HepG2 (cell line): ENCODE measurements around the gene LZTR1. TPM values are rescaled to one million over a fixed set of nuclear protein-coding genes. Genes with fewer than 3 reads are reported as not detected.

Source experiments
- BRD4 ChIP-seq: sonication (generic); formaldehyde crosslinking; IDR thresholded peaks from 2 replicates; pipeline ENCODE4 v1.4.0; 2020; ENCODE audit warnings: missing genetic modification reagents
- CREM ChIP-seq, 2 experiments: sonication (generic) in 1 of 2; formaldehyde crosslinking in 1 of 2; IDR thresholded peaks; 2 replicates each; pipeline versions ENCODE4 v1.4.0 to v1.6.1; 2016 to 2020; ENCODE audit warnings: antibody characterized with exemption in 1 of 2, mild to moderate bottlenecking in 1 of 2, missing genetic modification reagents in 1 of 2
- MYNN ChIP-seq: sonication (generic); formaldehyde crosslinking; IDR thresholded peaks from 2 replicates; pipeline ENCODE4 v1.4.0; 2020; ENCODE audit warnings: mild to moderate bottlenecking, low read depth, missing genetic modification reagents
- NFATC3 ChIP-seq: sonication (generic); formaldehyde crosslinking; IDR thresholded peaks from 2 replicates; pipeline ENCODE4 v1.5.1; 2020; ENCODE audit warnings: mild to moderate bottlenecking, missing genetic modification reagents
- TARDBP ChIP-seq: sonication (generic); formaldehyde crosslinking; IDR thresholded peaks from 2 replicates; pipeline ENCODE4 v1.8.0; 2022; ENCODE audit warnings: mild to moderate bottlenecking, missing genetic modification reagents
- ZNF329 ChIP-seq: sonication (generic); formaldehyde crosslinking; IDR thresholded peaks from 2 replicates; pipeline ENCODE4 v1.9.0; 2021; ENCODE audit warnings: low read depth, mild to moderate bottlenecking, missing genetic modification reagents
- ZNF737 ChIP-seq: sonication (generic); formaldehyde crosslinking; IDR thresholded peaks from 2 replicates; pipeline ENCODE4 v1.5.0; 2020; ENCODE audit warnings: missing genetic modification reagents, mild to moderate bottlenecking, borderline replicate concordance
- ZNF792 ChIP-seq: IDR thresholded peaks from 2 replicates; pipeline ENCODE4 v1.6.1; 2016
- polyA plus RNA-seq, 8 experiments: library from polyadenylated mRNA; depleted of rRNA in 3 of 8; stranded (reverse) in 7 of 8; unstranded in 1 of 8; fragments of >200 nt; fragmentation: Illumina TruSeq in 4 of 8; extraction: Trizol in 4 of 8; gene quantifications; 2 replicates each; pipeline versions ENCODE4 v1.2.1 to v1.2.3, GENCODE V29; 2011 to 2016; ENCODE audit warnings: low read depth in 4 of 8, missing spikeins in 1 of 8, mixed read lengths in 1 of 8; ENCODE audit not compliant: insufficient read depth in 1 of 8
- total RNA-seq, 5 experiments: library from RNA; depleted of rRNA; stranded (reverse); fragments of >200 nt; fragmentation: Illumina TruSeq; extraction: Trizol; gene quantifications; 2 replicates each; pipeline ENCODE4 v1.2.3, GENCODE V29; 2016; ENCODE audit warnings: low read depth in 1 of 5
- TF ChIP-seq, protein P1 (sequence below), 2 experiments: sonication (generic) in 1 of 2; formaldehyde crosslinking in 1 of 2; IDR thresholded peaks; 2 replicates each; pipeline versions ENCODE4 v1.4.0 to v1.6.1; 2016 to 2020; ENCODE audit warnings: borderline replicate concordance in 1 of 2, low read depth in 1 of 2, mild to moderate bottlenecking in 1 of 2, missing genetic modification reagents in 1 of 2
- TF ChIP-seq, protein P2 (sequence below): sonication (generic); formaldehyde crosslinking; IDR thresholded peaks from 2 replicates; pipeline ENCODE4 v1.4.0; 2020; ENCODE audit warnings: missing genetic modification reagents
- TF ChIP-seq, protein P3 (sequence below): sonication (generic); formaldehyde crosslinking; IDR thresholded peaks from 2 replicates; pipeline ENCODE4 v1.5.1; 2020; ENCODE audit warnings: mild to moderate bottlenecking, missing genetic modification reagents
- TF ChIP-seq, protein P4 (sequence below): sonication (generic); formaldehyde crosslinking; IDR thresholded peaks from 2 replicates; pipeline ENCODE4 v1.4.0; 2020; ENCODE audit warnings: mild to moderate bottlenecking, missing genetic modification reagents
- TF ChIP-seq, protein P5 (sequence below): sonication (generic); formaldehyde crosslinking; IDR thresholded peaks from 2 replicates; pipeline ENCODE4 v1.4.0; 2020; ENCODE audit warnings: low read depth, mild to moderate bottlenecking, missing genetic modification reagents
- TF ChIP-seq, protein P6 (sequence below): sonication (generic); formaldehyde crosslinking; IDR thresholded peaks from 2 replicates; pipeline ENCODE4 v1.5.0; 2020; ENCODE audit warnings: missing genetic modification reagents, mild to moderate bottlenecking, borderline replicate concordance
- TF ChIP-seq, protein P7 (sequence below): IDR thresholded peaks from 2 replicates; pipeline ENCODE4 v1.6.1; 2016; ENCODE audit warnings: mild to moderate bottlenecking, missing biosample characterization, missing genetic modification reagents

Gene LZTR1
- total and polyA plus RNA-seq, 2 of the 13 experiments (the other 11 are each of a cell fraction or from before 2014, with no cell fraction given): 21.8 to 22.4 TPM

DNA sequence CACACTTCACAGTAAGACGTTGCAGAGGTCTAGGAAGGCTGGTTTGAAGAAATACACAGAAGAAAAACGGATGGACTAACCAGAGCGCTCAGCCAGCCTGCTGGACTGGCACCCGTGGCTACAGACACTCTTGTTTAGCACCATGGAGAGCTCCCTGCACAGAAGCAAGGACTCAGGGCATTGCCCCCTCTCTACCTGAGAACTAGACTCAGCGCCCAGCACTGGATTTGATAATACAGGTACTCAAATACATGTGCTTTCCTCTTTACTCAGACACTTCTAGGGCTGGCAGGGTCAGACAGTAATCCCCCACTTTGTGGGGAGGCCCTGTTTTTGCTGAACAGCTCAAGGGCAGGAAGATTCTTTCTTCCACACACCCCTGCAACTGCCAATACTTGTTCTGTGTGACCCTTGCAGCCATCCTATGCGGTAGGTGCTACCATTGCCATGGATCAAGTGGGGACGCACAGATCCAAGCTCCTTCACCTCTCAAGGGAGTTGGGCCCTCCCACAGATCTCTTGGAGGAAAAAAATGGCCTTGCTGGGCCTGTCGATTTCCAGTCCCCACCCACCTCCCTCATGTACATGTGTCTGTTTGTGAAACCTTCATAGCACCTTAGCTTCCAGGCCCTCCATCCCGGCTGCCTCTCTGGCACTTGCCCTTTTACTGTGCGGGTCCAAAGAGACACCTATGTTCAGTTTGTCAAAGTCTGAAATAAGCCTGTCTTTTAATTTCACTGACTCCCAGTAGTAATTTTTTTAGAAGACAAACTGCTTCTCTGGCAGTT, 27.7 kb downstream of the LZTR1 start (continued):
- TF ChIP-seq, protein P1, sequence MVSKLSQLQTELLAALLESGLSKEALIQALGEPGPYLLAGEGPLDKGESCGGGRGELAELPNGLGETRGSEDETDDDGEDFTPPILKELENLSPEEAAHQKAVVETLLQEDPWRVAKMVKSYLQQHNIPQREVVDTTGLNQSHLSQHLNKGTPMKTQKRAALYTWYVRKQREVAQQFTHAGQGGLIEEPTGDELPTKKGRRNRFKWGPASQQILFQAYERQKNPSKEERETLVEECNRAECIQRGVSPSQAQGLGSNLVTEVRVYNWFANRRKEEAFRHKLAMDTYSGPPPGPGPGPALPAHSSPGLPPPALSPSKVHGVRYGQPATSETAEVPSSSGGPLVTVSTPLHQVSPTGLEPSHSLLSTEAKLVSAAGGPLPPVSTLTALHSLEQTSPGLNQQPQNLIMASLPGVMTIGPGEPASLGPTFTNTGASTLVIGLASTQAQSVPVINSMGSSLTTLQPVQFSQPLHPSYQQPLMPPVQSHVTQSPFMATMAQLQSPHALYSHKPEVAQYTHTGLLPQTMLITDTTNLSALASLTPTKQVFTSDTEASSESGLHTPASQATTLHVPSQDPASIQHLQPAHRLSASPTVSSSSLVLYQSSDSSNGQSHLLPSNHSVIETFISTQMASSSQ (IDR thresholded peaks at IDR 0.05; ENCODE audit: low read depth): no peak
- TF ChIP-seq, protein P1 (CRISPR knock-in tag; IDR thresholded peaks at IDR 0.05; ENCODE audit: borderline replicate concordance): no peak
- TF ChIP-seq, protein P2, sequence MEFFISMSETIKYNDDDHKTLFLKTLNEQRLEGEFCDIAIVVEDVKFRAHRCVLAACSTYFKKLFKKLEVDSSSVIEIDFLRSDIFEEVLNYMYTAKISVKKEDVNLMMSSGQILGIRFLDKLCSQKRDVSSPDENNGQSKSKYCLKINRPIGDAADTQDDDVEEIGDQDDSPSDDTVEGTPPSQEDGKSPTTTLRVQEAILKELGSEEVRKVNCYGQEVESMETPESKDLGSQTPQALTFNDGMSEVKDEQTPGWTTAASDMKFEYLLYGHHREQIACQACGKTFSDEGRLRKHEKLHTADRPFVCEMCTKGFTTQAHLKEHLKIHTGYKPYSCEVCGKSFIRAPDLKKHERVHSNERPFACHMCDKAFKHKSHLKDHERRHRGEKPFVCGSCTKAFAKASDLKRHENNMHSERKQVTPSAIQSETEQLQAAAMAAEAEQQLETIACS (CRISPR knock-in tag): no peak
- no peak for TF ChIP-seq CREM (IDR thresholded peaks at IDR 0.05)
- no peak for TF ChIP-seq CREM (CRISPR knock-in tag; IDR thresholded peaks at IDR 0.05)
- no peak for TF ChIP-seq TARDBP (CRISPR knock-in tag)
- TF ChIP-seq, protein P3, sequence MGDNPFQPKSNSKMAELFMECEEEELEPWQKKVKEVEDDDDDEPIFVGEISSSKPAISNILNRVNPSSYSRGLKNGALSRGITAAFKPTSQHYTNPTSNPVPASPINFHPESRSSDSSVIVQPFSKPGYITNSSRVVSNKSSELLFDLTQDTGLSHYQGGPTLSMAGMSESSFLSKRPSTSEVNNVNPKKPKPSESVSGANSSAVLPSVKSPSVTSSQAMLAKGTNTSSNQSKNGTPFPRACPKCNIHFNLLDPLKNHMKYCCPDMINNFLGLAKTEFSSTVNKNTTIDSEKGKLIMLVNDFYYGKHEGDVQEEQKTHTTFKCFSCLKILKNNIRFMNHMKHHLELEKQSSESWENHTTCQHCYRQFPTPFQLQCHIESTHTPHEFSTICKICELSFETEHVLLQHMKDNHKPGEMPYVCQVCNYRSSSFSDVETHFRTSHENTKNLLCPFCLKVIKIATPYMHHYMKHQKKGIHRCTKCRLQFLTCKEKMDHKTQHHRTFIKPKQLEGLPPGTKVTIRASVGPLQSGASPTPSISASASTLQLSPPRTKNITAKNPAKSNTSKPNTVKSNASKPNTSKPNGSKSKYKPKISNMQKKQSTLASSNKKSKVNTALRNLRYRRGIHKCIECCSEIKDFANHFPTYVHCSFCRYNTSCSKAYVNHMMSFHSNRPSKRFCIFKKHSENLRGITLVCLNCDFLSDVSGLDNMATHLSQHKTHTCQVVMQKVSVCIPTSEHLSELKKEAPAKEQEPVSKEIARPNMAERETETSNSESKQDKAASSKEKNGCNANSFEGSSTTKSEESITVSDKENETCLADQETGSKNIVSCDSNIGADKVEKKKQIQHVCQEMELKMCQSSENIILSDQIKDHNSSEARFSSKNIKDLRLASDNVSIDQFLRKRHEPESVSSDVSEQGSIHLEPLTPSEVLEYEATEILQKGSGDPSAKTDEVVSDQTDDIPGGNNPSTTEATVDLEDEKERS (CRISPR knock-in tag): no peak
- TF ChIP-seq MYNN (CRISPR knock-in tag): peak; percentile 80; the same call in 1 of the 2 replicates
- no peak for TF ChIP-seq NFATC3
- TF ChIP-seq, protein P4, sequence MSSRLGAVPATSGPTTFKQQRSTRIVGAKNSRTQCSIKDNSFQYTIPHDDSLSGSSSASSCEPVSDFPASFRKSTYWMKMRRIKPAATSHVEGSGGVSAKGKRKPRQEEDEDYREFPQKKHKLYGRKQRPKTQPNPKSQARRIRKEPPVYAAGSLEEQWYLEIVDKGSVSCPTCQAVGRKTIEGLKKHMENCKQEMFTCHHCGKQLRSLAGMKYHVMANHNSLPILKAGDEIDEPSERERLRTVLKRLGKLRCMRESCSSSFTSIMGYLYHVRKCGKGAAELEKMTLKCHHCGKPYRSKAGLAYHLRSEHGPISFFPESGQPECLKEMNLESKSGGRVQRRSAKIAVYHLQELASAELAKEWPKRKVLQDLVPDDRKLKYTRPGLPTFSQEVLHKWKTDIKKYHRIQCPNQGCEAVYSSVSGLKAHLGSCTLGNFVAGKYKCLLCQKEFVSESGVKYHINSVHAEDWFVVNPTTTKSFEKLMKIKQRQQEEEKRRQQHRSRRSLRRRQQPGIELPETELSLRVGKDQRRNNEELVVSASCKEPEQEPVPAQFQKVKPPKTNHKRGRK (CRISPR knock-in tag): no peak
- 0 out of 2 replicates have a peak, but pooled peaks have one; percentile 59 for TF ChIP-seq ZNF329 (CRISPR knock-in tag)
- TF ChIP-seq ZNF737 (CRISPR knock-in tag): no peak
- no peak for TF ChIP-seq BRD4
- TF ChIP-seq, protein P5, sequence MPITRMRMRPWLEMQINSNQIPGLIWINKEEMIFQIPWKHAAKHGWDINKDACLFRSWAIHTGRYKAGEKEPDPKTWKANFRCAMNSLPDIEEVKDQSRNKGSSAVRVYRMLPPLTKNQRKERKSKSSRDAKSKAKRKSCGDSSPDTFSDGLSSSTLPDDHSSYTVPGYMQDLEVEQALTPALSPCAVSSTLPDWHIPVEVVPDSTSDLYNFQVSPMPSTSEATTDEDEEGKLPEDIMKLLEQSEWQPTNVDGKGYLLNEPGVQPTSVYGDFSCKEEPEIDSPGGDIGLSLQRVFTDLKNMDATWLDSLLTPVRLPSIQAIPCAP (CRISPR knock-in tag): no peak
- TF ChIP-seq, protein P6, sequence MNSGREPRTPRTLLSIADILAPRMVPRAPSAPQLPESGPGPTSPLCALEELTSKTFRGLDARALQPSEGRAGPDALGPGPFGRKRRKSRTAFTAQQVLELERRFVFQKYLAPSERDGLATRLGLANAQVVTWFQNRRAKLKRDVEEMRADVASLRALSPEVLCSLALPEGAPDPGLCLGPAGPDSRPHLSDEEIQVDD: no peak
- TF ChIP-seq, protein P7, sequence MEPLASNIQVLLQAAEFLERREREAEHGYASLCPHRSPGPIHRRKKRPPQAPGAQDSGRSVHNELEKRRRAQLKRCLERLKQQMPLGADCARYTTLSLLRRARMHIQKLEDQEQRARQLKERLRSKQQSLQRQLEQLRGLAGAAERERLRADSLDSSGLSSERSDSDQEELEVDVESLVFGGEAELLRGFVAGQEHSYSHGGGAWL (CRISPR knock-in tag): peak; percentile 89
- peak; percentile 89 for TF ChIP-seq ZNF792 (CRISPR knock-in tag)
